Measurements from ENCODE around the gene CIRBP. TPM values are rescaled to one million over a fixed set of nuclear protein-coding genes. Genes with fewer than 3 reads are reported as not detected.
A peak's percentile ranks its signal among the peaks of the same experiment; 100 is the strongest.

Gene CIRBP
- total and polyA plus RNA-seq, 9 of the 15 experiments (the other 6 are each of a cell fraction or from before 2014, with no cell fraction given) = 20.5 to 327 (median 176) TPM

DNA sequence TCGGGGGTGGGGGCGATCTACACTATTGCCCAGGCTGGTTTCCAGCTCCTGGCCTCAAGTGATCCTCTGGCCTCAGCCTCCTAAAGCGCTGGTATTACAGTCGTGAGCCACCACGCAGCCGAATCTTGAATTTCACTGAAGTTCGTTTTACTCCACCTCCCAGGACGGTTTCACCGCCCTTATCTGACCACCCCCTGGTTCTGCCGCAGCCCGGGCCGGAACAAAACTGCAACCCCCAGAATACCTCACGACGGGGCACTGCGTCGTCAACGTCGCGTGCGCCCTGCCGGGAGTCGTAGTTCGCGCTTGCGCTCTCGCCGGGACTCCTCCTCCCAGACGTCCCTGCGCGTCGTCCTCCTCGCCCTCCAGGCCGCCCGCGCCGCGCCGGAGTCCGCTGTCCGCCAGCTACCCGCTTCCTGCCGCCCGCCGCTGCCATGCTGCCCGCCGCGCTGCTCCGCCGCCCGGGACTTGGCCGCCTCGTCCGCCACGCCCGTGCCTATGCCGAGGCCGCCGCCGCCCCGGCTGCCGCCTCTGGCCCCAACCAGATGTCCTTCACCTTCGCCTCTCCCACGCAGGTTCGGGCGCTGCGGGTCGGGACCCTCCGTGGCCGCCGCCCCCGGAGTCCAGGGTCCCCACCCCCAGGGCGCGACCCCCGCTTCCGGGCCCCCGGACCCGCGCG, 27.6 kb upstream of the CIRBP start, which contains the start of gene ATP5F1D (continued):
- TF ChIP-seq SMAD1 (IDR thresholded peaks at IDR 0.05; ENCODE audit: low read depth, low read length, partially characterized antibody) (no peak), POU5F1 (IDR thresholded peaks at IDR 0.05; ENCODE audit: borderline replicate concordance, low read depth, low read length, partially characterized antibody) (peak; percentile 81), SUPT5H (IDR thresholded peaks at IDR 0.05) (no peak; the same call in 1 of the 2 replicates), ZNF354B (CRISPR knock-in tag; IDR thresholded peaks at IDR 0.05) (no peak), DDX20 (tag; IDR thresholded peaks at IDR 0.05; ENCODE audit: low read depth) (no peak)
- TF ChIP-seq, protein P1, sequence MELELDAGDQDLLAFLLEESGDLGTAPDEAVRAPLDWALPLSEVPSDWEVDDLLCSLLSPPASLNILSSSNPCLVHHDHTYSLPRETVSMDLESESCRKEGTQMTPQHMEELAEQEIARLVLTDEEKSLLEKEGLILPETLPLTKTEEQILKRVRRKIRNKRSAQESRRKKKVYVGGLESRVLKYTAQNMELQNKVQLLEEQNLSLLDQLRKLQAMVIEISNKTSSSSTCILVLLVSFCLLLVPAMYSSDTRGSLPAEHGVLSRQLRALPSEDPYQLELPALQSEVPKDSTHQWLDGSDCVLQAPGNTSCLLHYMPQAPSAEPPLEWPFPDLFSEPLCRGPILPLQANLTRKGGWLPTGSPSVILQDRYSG (tag; conservative IDR thresholded peaks at IDR 0.05; ENCODE audit: low read depth) = no peak
- TF ChIP-seq, protein P2, sequence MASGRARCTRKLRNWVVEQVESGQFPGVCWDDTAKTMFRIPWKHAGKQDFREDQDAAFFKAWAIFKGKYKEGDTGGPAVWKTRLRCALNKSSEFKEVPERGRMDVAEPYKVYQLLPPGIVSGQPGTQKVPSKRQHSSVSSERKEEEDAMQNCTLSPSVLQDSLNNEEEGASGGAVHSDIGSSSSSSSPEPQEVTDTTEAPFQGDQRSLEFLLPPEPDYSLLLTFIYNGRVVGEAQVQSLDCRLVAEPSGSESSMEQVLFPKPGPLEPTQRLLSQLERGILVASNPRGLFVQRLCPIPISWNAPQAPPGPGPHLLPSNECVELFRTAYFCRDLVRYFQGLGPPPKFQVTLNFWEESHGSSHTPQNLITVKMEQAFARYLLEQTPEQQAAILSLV (tag; IDR thresholded peaks at IDR 0.05) = no peak
- TF ChIP-seq, protein P3, sequence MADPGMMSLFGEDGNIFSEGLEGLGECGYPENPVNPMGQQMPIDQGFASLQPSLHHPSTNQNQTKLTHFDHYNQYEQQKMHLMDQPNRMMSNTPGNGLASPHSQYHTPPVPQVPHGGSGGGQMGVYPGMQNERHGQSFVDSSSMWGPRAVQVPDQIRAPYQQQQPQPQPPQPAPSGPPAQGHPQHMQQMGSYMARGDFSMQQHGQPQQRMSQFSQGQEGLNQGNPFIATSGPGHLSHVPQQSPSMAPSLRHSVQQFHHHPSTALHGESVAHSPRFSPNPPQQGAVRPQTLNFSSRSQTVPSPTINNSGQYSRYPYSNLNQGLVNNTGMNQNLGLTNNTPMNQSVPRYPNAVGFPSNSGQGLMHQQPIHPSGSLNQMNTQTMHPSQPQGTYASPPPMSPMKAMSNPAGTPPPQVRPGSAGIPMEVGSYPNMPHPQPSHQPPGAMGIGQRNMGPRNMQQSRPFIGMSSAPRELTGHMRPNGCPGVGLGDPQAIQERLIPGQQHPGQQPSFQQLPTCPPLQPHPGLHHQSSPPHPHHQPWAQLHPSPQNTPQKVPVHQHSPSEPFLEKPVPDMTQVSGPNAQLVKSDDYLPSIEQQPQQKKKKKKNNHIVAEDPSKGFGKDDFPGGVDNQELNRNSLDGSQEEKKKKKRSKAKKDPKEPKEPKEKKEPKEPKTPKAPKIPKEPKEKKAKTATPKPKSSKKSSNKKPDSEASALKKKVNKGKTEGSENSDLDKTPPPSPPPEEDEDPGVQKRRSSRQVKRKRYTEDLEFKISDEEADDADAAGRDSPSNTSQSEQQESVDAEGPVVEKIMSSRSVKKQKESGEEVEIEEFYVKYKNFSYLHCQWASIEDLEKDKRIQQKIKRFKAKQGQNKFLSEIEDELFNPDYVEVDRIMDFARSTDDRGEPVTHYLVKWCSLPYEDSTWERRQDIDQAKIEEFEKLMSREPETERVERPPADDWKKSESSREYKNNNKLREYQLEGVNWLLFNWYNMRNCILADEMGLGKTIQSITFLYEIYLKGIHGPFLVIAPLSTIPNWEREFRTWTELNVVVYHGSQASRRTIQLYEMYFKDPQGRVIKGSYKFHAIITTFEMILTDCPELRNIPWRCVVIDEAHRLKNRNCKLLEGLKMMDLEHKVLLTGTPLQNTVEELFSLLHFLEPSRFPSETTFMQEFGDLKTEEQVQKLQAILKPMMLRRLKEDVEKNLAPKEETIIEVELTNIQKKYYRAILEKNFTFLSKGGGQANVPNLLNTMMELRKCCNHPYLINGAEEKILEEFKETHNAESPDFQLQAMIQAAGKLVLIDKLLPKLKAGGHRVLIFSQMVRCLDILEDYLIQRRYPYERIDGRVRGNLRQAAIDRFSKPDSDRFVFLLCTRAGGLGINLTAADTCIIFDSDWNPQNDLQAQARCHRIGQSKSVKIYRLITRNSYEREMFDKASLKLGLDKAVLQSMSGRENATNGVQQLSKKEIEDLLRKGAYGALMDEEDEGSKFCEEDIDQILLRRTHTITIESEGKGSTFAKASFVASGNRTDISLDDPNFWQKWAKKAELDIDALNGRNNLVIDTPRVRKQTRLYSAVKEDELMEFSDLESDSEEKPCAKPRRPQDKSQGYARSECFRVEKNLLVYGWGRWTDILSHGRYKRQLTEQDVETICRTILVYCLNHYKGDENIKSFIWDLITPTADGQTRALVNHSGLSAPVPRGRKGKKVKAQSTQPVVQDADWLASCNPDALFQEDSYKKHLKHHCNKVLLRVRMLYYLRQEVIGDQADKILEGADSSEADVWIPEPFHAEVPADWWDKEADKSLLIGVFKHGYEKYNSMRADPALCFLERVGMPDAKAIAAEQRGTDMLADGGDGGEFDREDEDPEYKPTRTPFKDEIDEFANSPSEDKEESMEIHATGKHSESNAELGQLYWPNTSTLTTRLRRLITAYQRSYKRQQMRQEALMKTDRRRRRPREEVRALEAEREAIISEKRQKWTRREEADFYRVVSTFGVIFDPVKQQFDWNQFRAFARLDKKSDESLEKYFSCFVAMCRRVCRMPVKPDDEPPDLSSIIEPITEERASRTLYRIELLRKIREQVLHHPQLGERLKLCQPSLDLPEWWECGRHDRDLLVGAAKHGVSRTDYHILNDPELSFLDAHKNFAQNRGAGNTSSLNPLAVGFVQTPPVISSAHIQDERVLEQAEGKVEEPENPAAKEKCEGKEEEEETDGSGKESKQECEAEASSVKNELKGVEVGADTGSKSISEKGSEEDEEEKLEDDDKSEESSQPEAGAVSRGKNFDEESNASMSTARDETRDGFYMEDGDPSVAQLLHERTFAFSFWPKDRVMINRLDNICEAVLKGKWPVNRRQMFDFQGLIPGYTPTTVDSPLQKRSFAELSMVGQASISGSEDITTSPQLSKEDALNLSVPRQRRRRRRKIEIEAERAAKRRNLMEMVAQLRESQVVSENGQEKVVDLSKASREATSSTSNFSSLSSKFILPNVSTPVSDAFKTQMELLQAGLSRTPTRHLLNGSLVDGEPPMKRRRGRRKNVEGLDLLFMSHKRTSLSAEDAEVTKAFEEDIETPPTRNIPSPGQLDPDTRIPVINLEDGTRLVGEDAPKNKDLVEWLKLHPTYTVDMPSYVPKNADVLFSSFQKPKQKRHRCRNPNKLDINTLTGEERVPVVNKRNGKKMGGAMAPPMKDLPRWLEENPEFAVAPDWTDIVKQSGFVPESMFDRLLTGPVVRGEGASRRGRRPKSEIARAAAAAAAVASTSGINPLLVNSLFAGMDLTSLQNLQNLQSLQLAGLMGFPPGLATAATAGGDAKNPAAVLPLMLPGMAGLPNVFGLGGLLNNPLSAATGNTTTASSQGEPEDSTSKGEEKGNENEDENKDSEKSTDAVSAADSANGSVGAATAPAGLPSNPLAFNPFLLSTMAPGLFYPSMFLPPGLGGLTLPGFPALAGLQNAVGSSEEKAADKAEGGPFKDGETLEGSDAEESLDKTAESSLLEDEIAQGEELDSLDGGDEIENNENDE (IDR thresholded peaks at IDR 0.05; ENCODE audit: low read depth, low read length) = no peak
- TF ChIP-seq, protein P4, sequence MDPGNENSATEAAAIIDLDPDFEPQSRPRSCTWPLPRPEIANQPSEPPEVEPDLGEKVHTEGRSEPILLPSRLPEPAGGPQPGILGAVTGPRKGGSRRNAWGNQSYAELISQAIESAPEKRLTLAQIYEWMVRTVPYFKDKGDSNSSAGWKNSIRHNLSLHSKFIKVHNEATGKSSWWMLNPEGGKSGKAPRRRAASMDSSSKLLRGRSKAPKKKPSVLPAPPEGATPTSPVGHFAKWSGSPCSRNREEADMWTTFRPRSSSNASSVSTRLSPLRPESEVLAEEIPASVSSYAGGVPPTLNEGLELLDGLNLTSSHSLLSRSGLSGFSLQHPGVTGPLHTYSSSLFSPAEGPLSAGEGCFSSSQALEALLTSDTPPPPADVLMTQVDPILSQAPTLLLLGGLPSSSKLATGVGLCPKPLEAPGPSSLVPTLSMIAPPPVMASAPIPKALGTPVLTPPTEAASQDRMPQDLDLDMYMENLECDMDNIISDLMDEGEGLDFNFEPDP (CRISPR knock-in tag; IDR thresholded peaks at IDR 0.05) = no peak
- TF ChIP-seq, protein P5, sequence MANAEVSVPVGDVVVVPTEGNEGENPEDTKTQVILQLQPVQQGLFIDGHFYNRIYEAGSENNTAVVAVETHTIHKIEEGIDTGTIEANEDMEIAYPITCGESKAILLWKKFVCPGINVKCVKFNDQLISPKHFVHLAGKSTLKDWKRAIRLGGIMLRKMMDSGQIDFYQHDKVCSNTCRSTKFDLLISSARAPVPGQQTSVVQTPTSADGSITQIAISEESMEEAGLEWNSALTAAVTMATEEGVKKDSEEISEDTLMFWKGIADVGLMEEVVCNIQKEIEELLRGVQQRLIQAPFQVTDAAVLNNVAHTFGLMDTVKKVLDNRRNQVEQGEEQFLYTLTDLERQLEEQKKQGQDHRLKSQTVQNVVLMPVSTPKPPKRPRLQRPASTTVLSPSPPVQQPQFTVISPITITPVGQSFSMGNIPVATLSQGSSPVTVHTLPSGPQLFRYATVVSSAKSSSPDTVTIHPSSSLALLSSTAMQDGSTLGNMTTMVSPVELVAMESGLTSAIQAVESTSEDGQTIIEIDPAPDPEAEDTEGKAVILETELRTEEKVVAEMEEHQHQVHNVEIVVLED (CRISPR knock-in tag; IDR thresholded peaks at IDR 0.05) = peak; percentile 99

Measured in K562 (cell line).